Stimulated activated CD4-positive, alpha-beta T cell treated with anti-CD3 and anti-CD28 coated beads, TNF-alpha, amount 100 ng/mL, for 48 hours (primary cell): ENCODE measurements around the gene POFUT1.
A peak's percentile ranks its signal among the peaks of the same experiment; 100 is the strongest.
"Not testable (repeated sequence)": the region's sequence is repeated elsewhere in the genome, so short reads cannot be mapped to it uniquely, and the experiment has no call there.

Source experiments
- DNase-seq, 3 donors: peaks; one replicate each; pipeline ENCODE4 v3.0.0-alpha.2; 2020; ENCODE audit warnings: low read depth in 3 of 3

POFUT1 gene

DNA sequence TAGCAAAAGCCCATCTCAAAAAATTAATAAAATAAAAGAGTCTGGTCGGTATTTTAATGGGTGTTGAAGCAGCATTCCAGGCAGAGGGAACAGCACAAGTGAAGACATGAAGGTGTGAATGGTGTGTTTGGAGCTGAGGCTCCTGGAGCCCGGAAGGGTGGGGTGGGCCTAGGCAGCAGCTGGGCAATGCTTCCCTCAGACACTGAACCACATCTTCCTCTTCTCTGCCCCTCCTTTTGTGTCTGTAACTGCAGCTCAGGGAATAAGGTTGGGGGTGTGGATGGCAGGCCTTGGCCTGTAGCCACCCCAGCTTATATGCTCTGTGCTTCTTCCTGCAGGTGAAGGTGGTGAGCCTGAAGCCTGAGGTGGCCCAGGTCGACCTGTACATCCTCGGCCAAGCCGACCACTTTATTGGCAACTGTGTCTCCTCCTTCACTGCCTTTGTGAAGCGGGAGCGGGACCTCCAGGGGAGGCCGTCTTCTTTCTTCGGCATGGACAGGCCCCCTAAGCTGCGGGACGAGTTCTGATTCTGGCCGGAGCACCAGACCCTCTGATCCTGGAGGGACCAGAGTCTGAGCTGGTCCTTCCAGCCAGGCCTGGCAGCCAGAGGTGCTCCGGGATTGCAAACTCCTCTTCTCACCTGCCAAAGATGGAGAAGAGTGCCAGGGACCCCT lies 26.6 kb downstream of the POFUT1 start:
- no peak for DNase-seq

DNA sequence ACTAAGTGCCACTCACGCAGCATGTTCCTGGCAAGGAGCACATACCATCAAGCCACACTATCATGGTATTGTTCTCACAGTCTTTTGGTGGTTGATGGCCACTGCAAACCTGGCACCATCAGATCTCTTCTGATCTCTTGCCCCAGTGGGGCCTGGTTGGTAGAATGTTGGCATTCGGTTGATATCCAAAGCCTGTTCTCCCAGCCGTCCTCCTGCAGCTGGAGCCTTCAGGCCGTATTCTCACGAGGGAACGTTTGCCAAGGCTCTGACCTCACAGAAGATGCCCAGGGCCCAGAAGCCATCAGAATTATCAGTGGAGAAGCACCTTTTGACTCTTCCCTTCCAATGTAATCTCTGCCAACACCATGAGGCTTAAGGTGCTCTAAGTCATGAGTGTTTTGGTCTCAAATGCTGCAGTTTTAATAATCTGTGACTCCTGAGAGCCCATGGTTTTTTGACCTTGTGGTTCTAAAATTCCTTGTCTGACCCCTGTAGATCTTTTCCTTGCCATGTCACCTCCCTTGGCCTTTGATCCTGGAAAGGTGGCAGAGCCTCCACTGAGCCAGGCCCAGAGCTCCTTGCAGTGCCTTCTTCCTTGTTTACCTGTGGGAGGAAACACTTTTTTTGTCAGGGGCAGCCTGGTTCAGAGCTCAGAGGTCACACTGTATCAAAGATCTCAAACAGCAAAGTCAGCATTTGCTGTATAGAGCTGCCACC lies 27.8 kb downstream of the POFUT1 start:
- no peak for DNase-seq

DNA sequence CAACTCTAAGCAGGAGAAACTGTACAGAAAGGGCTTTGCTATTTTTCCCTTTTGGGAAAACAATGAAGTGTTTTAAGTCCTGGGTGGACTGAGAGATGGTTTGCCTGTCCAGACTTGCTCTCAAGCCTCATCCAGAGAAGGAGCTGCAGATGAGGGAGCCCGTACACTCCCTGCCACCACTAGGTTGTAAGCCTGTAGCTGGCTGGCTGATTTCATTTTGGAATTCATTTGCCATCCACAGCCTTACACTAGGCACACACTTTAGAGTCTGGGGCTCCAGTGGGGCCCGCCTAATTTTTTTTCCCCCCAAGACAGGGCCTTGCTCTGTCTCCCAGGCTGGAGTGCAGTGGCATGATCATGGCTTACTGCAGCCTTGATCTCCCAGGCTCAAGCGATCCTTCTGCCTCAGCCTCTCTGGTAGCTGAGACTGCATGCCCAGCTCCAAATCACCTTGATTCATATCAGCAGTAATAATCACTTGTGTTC lies 28.4 kb downstream of the POFUT1 start:
- no peak for DNase-seq

DNA sequence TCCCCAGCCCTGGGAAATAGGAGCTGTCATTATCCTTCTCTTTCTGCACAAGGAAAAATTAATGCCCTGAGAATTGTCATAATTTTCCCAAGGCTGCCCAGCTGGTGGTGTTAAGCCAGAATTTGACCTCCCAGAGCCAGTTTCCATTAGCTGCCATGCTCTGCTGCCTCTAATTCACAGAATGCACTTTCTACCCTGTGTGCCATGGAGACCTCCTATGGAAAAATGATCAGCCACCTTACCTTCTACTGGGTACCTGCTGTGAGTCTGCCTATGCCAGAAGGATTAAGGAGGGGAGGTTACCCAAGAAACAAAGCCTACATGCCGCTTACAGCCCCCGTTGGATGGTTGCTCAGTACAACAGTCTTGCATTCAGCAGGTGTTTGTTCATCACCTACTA lies 29.1 kb downstream of the POFUT1 start:
- no peak for DNase-seq

DNA sequence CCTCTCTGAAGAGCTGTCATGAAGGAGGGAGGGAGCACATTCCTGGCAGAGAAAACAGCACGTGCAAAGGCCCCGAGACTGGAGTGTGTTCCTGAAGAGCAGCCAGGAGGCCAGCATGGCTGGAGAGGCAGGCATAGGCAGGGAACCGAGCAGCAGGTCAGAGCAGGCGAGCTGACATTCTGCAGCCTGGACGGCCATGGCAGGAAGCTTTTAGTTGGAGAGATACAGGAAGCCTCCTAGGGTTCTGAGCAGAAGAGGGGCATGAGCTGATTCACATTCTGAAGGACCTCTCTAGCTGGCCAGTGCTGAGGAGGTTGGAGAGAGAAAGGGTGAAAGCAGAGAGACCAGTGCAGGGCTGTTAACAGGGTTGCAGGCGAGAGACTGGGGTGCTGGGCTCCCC lies 29.7 kb downstream of the POFUT1 start:
- no peak for DNase-seq

DNA sequence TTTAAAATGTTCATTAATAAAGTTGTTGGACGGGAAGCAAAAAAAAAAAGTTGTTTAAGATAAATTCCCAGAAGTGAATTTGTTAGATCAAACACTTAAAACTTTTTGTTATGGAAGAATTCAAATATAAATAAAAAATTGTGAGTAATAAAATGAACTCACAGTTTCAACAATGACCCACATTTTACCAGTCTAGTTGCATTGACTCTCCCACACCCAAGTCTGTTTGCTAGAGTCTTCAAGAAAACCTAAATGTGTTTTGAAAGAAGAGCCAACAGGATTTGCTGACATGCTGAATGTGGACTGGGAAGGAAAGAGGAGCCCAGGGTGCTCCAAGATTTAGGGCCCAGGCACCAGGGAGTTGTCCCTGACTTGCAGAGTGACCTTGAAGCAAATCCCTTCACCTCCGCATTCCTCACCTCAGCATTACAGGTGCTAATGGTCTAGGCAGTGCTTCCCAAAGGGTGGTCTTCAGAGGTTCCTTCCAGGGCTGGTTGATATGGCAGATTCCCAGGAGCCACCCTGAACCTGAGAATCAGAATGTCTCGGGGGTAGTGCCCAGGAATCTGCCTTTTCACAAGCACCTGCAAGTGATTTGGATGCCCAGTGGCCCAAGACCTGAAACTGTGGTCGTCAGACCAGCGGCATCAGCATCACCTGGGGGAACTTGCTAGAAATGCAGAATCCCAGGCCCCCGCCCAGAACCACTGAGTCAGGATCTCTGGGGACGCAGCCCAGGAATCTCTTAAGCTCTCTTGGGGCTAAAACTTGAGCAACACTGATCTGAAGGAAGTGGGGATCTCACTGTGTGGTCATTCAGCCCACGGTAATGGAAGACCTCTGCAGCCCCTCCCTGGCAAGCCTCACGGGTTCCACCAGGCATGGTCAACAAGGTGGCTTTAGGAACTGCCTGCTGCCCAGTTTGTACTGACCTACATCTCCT lies 31.1 kb downstream of the POFUT1 start:
- no peak for DNase-seq

DNA sequence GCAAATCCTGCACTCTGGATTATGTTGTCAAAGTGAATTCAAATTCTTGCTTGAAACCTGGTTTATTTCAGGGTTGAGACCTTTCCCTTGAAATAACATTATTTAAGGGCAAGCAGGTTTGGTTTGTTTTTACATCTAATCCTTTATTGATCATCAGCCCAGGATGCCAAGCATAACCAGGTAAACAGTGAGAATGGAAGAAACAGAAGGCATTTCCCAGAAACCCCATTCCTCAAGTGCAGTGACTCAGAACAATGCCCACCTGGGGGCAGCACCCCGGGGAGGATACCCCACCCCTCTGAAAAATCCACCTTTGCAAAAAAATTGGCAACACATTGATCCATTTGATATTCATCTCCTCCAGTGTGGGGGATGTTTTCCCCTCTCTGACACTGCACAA lies 32.5 kb downstream of the POFUT1 start:
- DNase-seq: no peak

DNA sequence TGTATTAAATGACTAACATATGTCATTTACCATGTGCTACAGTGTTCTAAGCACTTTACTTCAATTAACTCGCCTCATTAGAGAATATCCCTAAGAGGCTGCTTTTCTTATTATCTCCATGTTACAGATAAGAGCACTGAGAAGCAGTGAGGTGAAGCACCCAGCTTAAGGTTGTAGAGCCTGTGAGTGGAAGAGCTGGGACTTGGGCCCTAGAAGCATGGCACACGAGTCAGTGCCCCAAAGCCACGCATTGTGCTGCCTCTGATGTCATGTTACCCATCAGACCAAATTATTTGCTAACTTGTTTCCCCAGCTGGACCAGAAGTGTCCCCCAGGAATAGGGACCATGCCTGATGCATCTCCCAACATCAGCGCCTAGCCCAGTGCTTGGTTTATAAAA lies 34.1 kb downstream of the POFUT1 start:
- DNase-seq: no peak

DNA sequence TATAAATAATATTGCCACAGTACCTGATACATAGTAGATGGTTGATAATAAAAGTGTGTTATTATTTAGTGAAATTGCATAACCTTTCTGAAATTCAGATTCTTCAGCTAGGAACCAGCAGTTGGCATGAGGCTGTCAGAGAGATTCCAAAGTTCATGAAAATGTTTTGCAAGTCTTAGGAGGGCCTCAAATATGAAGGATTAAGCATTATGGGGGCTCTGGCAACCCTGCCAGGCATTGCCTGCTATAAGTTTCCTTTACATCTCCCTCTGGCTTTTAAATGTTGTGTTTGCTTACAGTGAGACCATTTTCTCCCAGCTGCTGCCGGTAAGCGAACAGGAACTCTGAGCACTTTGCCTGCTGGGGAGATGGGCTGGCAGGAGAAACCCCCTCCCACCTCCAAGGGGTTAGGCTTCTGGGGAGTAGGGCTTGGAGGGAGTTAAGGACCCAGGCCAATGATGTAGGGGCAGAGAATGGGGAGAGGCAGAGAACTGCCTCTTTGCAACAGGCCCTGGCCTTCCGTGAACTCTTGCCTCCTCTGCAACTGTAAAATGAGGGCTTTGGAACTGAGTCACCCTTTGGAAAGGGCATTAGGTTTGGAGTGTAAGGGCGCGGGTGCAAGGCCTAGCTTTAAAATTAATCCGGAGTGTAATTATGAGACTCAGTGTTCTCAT lies 36.6 kb downstream of the POFUT1 start:
- DNase-seq: no peak

DNA sequence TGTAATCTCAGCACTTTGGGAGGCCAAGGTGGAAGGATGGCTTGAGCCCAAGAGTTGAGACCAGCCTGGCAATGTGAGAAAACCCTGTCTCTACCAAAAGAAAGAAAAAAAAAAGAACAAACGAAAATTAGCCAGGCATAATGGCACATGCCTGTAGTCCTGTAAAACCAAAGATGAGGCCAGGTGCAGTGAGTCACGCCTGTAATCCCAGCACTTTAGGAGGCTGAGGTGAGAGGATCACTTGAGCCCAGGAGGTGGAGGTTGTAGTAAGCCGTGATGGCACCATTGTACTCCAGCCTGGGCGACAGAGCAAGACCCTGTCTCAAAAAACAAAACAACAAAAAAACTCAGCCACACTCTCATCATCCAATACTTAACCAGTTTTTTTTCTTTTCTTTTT lies 37.3 kb downstream of the POFUT1 start:
- DNase-seq: no peak

DNA sequence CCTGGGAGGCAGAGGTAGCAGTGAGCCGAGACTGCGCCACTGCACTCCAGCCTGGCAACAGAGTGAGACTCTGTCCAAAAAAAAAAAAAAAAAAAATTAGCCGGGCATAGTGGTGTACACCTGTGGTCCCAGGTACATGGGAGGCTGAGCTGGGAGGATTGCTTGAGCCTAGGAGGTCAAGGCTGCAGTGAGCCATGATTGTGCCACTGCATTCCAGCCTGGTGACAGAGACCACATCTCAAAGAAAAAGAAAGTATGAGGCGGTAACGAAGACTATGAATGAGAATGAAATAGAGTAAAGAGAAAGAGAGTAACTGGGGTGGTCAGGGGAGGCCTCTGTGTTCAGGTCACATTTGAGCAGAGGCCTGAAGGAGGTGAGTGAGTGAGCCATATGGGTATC lies 38.5 kb downstream of the POFUT1 start:
- DNase-seq: not testable (repeated sequence)

DNA sequence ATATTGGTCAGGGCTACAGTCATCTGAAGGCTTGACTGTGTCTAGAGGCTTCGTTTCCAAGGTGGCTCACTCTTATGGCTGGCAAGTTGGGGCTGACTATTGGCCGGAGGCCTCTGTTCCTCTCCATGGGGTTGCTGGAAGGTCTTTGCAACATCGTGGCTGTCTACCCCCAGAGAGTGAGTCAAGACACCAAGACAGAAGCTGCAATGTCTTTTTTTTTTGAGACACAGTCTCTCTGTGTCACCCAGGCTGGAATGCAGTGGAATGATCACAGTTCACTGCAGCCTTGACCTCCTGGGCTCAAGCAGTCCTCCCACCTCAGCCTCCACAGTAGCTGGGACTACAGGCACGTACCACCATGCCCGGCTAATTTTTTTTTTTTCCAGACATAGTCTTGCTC lies 40.4 kb downstream of the POFUT1 start:
- DNase-seq: no peak

DNA sequence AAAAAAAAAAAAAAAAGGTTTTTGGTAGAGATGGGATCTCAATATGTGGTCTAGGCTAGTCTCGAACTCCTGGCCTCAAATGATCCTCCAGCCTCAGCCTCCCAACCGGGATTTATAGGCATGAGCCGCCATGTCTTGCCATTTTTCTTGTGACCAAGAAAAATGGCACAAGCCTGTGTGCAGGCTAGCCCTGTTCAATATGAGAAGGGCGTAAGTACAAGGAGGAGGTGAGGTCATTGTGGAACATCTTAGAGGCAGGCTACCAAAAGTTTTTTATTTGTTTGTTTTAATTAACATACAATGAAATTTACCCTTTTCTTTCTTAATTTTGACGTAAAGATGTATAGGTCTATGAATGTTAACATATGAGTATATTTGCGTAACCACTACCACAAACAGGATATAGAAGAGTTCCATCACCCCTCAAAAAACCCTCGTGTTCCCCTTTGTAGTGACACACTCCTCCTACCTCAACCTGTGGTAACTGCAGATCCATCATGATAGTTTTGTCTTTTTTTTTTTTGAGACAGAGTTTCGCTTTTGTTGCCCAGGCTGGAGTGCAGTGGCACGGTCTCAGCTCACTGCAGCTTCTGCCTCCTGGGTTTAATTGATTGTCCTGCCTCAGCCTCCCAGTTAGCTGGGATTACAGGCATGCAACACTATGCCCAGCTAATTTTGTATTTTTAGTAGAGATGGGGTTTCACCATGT lies 41.5 kb downstream of the POFUT1 start:
- DNase-seq: no peak

DNA sequence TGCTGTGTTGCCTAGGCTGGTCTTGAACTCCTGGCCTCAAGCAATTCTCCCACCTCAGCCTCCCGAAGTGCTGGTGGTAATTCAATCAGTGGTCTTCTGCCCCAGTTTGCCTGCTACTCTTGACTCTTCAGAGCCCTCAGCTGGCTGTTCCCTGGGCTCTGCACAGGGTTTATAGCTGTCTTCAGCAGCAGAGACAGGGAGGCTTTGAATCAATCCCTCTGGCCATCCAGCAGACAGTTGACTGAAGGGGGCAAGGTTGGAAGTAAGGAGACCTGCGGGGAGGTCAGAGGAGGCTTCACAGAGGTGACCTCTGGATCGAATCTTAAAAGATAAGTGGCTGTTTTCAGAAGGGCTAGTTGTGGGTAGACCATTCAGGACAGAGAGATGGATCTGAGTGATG lies 43.8 kb downstream of the POFUT1 start:
- no peak for DNase-seq

DNA sequence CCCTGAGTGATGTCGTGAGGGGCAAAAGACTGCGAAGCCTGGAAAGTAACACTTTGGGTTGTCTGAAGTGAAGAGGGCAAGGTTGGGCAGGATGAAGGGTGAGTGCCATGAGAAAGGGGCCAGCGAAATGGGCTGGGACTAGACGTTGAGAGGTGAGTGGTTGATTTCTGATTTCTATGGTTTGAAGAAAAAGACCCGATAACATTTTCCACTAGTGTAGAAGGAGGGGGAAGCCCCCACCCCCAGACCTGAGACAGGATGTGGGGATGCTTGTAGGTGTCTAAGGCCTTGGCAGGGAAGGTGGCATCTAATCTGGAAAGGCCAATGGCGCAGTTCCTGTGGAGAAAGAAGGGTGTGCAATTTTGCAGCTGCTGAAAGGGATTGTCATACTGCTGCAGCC lies 44.5 kb downstream of the POFUT1 start:
- DNase-seq: peak; percentile 71 to 84 (median 78)

DNA sequence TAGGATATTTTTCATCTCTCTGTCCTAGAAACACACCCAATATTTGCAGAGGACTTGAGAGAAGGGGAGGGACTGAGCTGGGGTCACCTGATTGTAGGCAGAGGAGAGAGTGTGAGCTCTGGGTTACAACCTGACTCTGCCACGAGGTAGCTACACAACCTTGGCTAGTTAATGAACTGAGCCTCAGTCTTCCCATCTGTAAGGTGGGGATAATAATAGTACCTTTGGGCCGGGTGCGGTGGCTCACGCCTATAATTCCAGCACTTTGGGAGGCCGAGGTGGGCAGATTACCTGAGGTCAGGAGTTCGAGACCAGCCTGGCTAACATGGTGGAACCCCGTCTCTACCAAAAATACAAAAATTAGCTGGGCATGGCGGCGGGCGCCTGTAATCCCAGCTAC lies 53.3 kb downstream of the POFUT1 start:
- not testable (repeated sequence) for DNase-seq

DNA sequence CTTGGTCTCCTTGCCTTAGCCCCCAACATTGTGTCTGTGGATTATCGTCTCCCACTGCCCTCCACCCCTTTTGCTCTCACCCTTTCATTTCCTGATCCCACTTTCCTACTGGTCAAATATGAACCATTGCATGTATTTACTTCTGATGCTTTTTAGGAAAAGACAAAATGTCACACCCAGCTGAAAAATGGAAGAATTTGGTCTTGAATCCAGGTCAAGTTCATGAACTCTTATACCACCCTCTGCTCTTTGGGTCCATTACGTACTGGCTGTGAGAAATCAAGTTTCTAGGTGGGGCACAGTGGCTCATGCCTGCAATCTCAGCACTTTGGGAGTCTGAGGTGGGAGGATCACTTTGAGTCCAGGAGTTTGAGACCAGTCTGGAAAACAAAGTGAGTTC lies 54.0 kb downstream of the POFUT1 start:
- DNase-seq: no peak

DNA sequence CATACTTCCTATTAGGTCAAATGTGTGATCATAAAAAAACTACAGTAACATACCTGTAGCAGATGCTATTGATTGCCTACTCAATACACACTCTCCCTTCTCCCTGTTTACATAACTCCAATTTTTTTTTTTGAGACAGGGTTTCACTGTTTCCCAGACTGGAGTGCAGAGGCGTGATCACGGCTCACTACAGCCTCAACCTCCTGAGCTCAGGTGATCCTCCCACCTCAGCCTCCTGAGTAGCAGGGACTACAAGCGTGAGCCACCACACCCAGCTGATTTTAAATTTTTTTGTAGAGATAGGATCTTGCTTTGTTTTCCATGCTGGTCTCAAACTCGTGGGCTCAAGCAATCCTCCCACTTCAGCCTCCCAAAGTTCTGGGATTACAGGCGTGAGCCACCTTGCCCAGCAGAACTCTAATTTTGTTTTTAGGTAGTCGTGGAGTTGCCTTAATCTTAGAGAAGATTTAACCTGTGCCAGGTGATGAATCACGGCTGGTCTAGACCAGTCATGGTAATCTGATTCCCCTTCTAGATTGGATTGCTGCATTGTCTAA lies 55.8 kb downstream of the POFUT1 start:
- no peak for DNase-seq

DNA sequence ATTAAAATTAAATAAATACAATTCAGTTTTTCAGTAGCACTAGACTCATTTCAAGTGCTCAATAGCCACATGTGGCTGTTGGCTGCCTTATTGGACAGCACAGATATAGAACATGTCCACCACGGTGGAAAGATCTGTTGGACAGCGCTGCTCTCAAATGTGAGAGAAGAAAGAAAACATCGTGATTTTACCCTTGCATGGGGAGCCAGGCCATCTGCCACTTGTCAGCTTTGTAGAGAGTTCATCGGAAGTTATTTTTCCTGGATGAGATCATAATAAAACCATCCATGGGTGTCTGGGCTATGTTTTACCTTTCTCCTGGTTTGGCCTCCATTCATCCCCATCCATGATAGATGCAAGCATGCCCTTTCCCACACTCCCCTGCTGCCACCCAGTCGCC lies 63.9 kb downstream of the POFUT1 start:
- no peak for DNase-seq

DNA sequence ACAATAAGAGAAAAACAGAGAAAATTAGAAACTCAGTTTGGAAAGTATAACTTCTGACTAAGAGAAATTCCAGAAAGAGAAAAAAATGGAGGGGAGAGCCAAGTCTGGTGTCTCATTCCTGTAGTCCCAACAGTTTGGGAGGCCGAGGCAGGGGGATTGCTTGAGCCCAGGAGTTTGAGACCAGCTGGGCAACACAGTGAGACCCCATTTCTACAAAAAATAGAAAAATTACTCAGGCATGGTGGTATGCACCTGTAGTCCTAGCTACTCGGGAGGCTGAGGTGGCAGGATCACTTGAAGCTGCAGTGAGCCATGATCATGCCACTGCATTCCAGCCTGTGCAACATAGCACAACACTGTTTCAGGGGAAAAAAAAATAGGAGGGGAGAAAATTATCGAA lies 66.7 kb downstream of the POFUT1 start:
- DNase-seq: no peak

DNA sequence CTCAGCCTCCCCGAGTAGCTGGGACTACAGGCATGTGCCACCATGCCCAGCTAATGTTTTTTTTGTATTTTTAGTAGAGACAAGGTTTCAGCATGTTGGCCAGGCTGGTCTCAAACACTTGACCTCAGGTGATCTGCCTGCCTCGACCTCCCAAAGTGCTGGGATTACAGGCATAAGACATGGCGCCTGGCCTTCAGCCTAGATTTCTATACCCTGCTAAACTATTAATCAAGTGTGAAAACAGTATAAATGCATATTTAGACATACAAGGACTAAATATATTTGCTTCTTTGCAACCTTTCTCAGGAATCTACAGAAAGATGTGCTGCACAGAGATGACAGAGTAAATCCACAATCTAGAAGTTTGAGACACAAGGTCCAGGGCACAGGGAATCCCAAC lies 67.5 kb downstream of the POFUT1 start:
- DNase-seq: not testable (repeated sequence)
